Tibial artery (tissue), 4 donors: ENCODE measurements around the gene KIAA0753.

Source experiments
- DNase-seq, 2 donors: peaks; one replicate each; pipeline ENCODE4 v3.0.0-alpha.2; 2019
- H3K27ac ChIP-seq, 2 donors: fragments of 200-600 bp; sonication (generic) in 1 of 2; 1 replicate in 1 of 2; 2 replicates in 1 of 2; pipeline ENCODE4 v1.5.1; 2018 to 2019; ENCODE audit warnings: mild to moderate bottlenecking in 1 of 2
- H3K27me3 ChIP-seq, 2 donors: fragments of 200-600 bp; sonication (generic) in 1 of 2; one replicate each; pipeline versions ENCODE4 v1.5.1 to v1.6.0; 2016 to 2019
- H3K36me3 ChIP-seq, 3 donors: fragments of 200-600 bp; sonication (generic) in 2 of 3; one replicate each; pipeline ENCODE4 v1.5.1; 2016 to 2019; ENCODE audit warnings: mild to moderate bottlenecking in 2 of 3
- H3K4me1 ChIP-seq, 4 donors: fragments of 200-600 bp; sonication (generic) in 2 of 4; 1 replicate in 3 of 4; 2 replicates in 1 of 4; pipeline ENCODE4 v1.5.1; 2016 to 2019
- H3K4me3 ChIP-seq, 2 donors: fragments of 200-600 bp; sonication (generic) in 1 of 2; 1 replicate in 1 of 2; 2 replicates in 1 of 2; pipeline ENCODE4 v1.5.1; 2018 to 2019; ENCODE audit warnings: mild to moderate bottlenecking in 2 of 2
- H3K9me3 ChIP-seq, 3 donors: fragments of 200-600 bp; sonication (generic) in 1 of 3; one replicate each; pipeline ENCODE4 v1.5.1; 2016 to 2019
- CTCF ChIP-seq, 2 experiments: fragments of 200-600 bp in 1 of 2; fragments of 450-650 bp in 1 of 2; IDR thresholded peaks; one replicate each; pipeline ENCODE4 v1.5.1; 2017 to 2019; ENCODE audit warnings: antibody characterized with exemption in 2 of 2, mild to moderate bottlenecking in 1 of 2, moderate library complexity in 1 of 2
- intact Hi-C: fragments of 100-400 bp; cut with DNase I; formaldehyde crosslinking; loops from one replicate; pipeline ENCODE4 v1.15.0; 2023; ENCODE audit warnings: low total_unique reads

The KIAA0753 gene

GRCh38 chr17:6642592-6642991 is 2.1 kb upstream of the KIAA0753 start:
- Histone ChIP-seq H3K27me3 (no peaks in the 10 kb centered on the region), H3K4me1 (peaks cover 0 to 28% (median 21%) of the 10 kb centered on the region in 4 donors), H3K36me3 (peaks cover 17 to 36% (median 21%) of the 10 kb centered on the region in 3 donors), H3K27ac (no peak overlapping the region), H3K4me3 (no peak overlapping the region), H3K9me3 (no peaks in the 10 kb centered on the region)
- intact Hi-C loops = no loop called here
- DNase-seq = no peak
- no peak for TF ChIP-seq CTCF (IDR thresholded peaks at IDR 0.05)

- H3K4me3 ChIP-seq = peak overlapping the region; percentile 61 to 77
- intact Hi-C loops = no loop called here
- H3K9me3 ChIP-seq = no peaks in the 10 kb centered on the region
- no peak for TF ChIP-seq CTCF (IDR thresholded peaks at IDR 0.05)
- no peaks in the 10 kb centered on the region for H3K27me3 ChIP-seq
- H3K4me1 ChIP-seq = peaks cover 0 to 28% (median 21%) of the 10 kb centered on the region in 4 donors
- peaks cover 12 to 24% (median 13%) of the 10 kb centered on the region in 3 donors for H3K36me3 ChIP-seq
- H3K27ac ChIP-seq = peak overlapping the region; percentile 66 to 84
- DNase-seq = no peak
Measured at GRCh38 chr17:6641247-6641863, 844 bp upstream of the KIAA0753 start.

GRCh38 chr17:6639586-6640535 is 650 bp downstream of the KIAA0753 start:
- peaks cover 0 to 28% (median 21%) of the 10 kb centered on the region in 4 donors for H3K4me1 ChIP-seq
- peaks cover 12 to 19% (median 13%) of the 10 kb centered on the region in 3 donors for H3K36me3 ChIP-seq
- H3K27ac ChIP-seq = peak overlapping the region; percentile 66 to 84
- no peaks in the 10 kb centered on the region for H3K27me3 ChIP-seq
- H3K9me3 ChIP-seq = no peaks in the 10 kb centered on the region
- DNase-seq = peak in 1 of 2 donors; percentile 63
- intact Hi-C loops = no loop called here
- peak overlapping the region; percentile 61 to 77 for H3K4me3 ChIP-seq
- no peak for TF ChIP-seq CTCF (IDR thresholded peaks at IDR 0.05)

- intact Hi-C loops = no loop called here
Measured at GRCh38 chr17:6639014-6639585, 1.4 kb downstream of the KIAA0753 start.

More at GRCh38 chr17:6639014-6639585, 1.4 kb downstream of the KIAA0753 start:
- H3K9me3 ChIP-seq = no peaks in the 10 kb centered on the region
- DNase-seq = peak in 1 of 2 donors; percentile 62
- peaks cover 14 to 19% (median 15%) of the 10 kb centered on the region in 3 donors for H3K36me3 ChIP-seq
- peak overlapping the region; percentile 66 to 84 for H3K27ac ChIP-seq
- peak overlapping the region; percentile 61 to 77 for H3K4me3 ChIP-seq
- no peak for TF ChIP-seq CTCF (IDR thresholded peaks at IDR 0.05)
- no peaks in the 10 kb centered on the region for H3K27me3 ChIP-seq
- peaks cover 0 to 28% (median 21%) of the 10 kb centered on the region in 4 donors for H3K4me1 ChIP-seq
